Measurements from ENCODE around the gene TIMM8A.

DNA sequence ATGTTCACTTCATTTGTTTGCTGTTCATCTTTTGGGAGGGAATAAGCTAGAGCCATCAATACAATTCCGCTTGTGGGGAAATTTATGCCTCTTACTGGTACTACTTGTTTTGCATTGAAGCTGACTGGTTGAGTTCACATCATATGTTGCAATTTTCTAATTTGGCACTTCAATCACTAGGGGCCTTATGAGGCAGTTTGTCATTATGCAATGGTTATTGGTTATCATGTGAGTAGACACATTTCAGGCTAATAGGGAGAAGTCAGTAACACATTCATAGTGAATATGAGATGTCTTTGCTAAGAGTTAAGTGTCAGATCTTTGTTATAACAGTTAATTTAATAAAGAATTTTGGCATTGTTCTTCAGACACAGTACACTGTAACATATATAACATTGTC, 47.2 kb upstream of the TIMM8A start:
- TF ChIP-seq CTCF (conservative IDR thresholded peaks at IDR 0.05; ENCODE audit: low read length), result no peak
- no peak for TF ChIP-seq EZH2phosphoT487 (IDR thresholded peaks at IDR 0.05; ENCODE audit: borderline replicate concordance)
